Measurements from ENCODE around the gene RFLNA.

DNA sequence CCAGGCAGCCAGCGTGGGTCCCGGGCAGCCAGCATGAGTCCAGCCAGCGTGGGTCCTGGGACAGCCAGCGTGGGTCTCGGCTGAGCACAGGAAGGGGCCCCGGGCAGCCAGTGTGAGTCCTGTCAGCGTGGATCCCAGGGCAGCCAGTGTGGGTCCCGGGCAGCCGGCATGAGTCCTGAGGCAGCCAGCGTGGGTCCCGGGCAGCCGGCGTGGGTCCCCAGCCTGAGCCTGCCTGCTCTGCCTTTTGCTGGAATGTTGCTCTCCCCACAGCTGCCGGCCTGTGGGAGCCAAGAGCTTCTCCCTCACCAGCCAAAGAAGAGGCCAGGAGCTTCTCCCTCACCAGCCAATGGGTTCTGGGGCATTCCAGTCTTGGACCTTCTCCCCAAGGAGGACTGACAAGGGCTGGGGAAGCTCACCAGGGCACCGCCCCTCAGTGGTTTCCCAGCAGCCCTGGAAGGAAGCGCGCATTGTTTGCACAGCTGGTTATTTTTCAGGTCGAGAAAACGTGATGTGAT is 15.0 kb upstream of the RFLNA start:
- TF ChIP-seq, protein P1, sequence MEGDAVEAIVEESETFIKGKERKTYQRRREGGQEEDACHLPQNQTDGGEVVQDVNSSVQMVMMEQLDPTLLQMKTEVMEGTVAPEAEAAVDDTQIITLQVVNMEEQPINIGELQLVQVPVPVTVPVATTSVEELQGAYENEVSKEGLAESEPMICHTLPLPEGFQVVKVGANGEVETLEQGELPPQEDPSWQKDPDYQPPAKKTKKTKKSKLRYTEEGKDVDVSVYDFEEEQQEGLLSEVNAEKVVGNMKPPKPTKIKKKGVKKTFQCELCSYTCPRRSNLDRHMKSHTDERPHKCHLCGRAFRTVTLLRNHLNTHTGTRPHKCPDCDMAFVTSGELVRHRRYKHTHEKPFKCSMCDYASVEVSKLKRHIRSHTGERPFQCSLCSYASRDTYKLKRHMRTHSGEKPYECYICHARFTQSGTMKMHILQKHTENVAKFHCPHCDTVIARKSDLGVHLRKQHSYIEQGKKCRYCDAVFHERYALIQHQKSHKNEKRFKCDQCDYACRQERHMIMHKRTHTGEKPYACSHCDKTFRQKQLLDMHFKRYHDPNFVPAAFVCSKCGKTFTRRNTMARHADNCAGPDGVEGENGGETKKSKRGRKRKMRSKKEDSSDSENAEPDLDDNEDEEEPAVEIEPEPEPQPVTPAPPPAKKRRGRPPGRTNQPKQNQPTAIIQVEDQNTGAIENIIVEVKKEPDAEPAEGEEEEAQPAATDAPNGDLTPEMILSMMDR (IDR thresholded peaks at IDR 0.05; ENCODE audit: low read depth, low read length) = no peak
- no peak for TF ChIP-seq EZH2phosphoT487 (IDR thresholded peaks at IDR 0.05; ENCODE audit: low read depth)
